K562 (cell line): ENCODE data around the gene SGMS1. TPM values are rescaled to one million over a fixed set of nuclear protein-coding genes. Genes with fewer than 3 reads are reported as not detected.

ENCODE experiments used
- CTCF ChIP-seq, 3 experiments: IDR thresholded peaks in 2 of 3; conservative IDR thresholded peaks in 1 of 3; 2 replicates each; pipeline ENCODE4 v1.5.1; 2011 to 2012; ENCODE audit warnings: low read length in 3 of 3, mild to moderate bottlenecking in 3 of 3, control low read depth in 2 of 3, improper control_type of control experiment in 1 of 3, inconsistent platforms in 1 of 3, low read depth in 1 of 3, mixed read lengths in 1 of 3, moderate library complexity in 1 of 3; ENCODE audit not compliant: insufficient read depth in 2 of 3
- ETV6 ChIP-seq, 3 experiments: fragments of 150-350 bp in 1 of 3; sonication (generic) in 1 of 3; formaldehyde crosslinking in 1 of 3; IDR thresholded peaks; 2 replicates each; pipeline versions ENCODE4 v1.6.1 to v1.8.0; 2014 to 2022; ENCODE audit warnings: borderline replicate concordance in 2 of 3, low read depth in 2 of 3, antibody characterized with exemption in 1 of 3, low read length in 1 of 3, mild to moderate bottlenecking in 1 of 3, missing genetic modification reagents in 1 of 3
- HCFC1 ChIP-seq: IDR thresholded peaks from 2 replicates; pipeline ENCODE4 v1.6.1; 2012; ENCODE audit warnings: low read depth, low read length, improper control_type of control experiment
- ID3 ChIP-seq, 2 experiments: fragments of 250-450 bp in 1 of 2; fragments of 450-650 bp in 1 of 2; sonication (Bioruptor Pico) in 1 of 2; IDR thresholded peaks; 2 replicates each; pipeline versions ENCODE4 v1.6.1 to v1.8.0; 2016 to 2021; ENCODE audit warnings: mild to moderate bottlenecking in 2 of 2, moderate library complexity in 2 of 2, missing compliant biosample characterization in 1 of 2, missing genetic modification characterization in 1 of 2
- MAFK ChIP-seq: IDR thresholded peaks from 2 replicates; pipeline ENCODE4 v1.6.1; 2011; ENCODE audit warnings: low read length, improper control_type of control experiment
- MXD1 ChIP-seq: fragments of 250-450 bp; sonication (Bioruptor Pico); IDR thresholded peaks from 2 replicates; pipeline ENCODE4 v1.8.0; 2021; ENCODE audit warnings: borderline replicate concordance, mild to moderate bottlenecking, moderate library complexity; ENCODE audit not compliant: poor library complexity, severe bottlenecking
- TCFL5 ChIP-seq: fragments of 250-450 bp; sonication (Bioruptor Pico); conservative IDR thresholded peaks from 2 replicates; pipeline ENCODE4 v1.6.1; 2021; ENCODE audit warnings: mild to moderate bottlenecking, moderate library complexity, matching md5 sums
- ZBTB17 ChIP-seq: fragments of 450-650 bp; formaldehyde crosslinking; IDR thresholded peaks from 2 replicates; pipeline ENCODE4 v1.4.0; 2020; ENCODE audit warnings: mild to moderate bottlenecking
- ZC3H11A ChIP-seq: IDR thresholded peaks from 2 replicates; pipeline ENCODE4 v1.6.1; 2012; ENCODE audit warnings: low read depth, low read length, improper control_type of control experiment
- ZKSCAN3 ChIP-seq: fragments of 250-450 bp; sonication (Bioruptor Pico); IDR thresholded peaks from 2 replicates; pipeline ENCODE4 v1.4.0; 2020
- ZNF277 ChIP-seq: fragments of 250-450 bp; sonication (Bioruptor Pico); IDR thresholded peaks from 2 replicates; pipeline ENCODE4 v1.8.0; 2022; ENCODE audit warnings: inconsistent platforms, mild to moderate bottlenecking, moderate library complexity, borderline replicate concordance
- ZNF407 ChIP-seq: fragments of 450-650 bp; IDR thresholded peaks from 2 replicates; pipeline ENCODE4 v1.6.1; 2016; ENCODE audit warnings: low read depth
- ZNF41 ChIP-seq: fragments of 250-450 bp; sonication (Bioruptor Pico); conservative IDR thresholded peaks from 2 replicates; pipeline ENCODE4 v1.4.0; 2020; ENCODE audit warnings: mild to moderate bottlenecking
- ZNF695 ChIP-seq: fragments of 450-650 bp; formaldehyde crosslinking; IDR thresholded peaks from 2 replicates; pipeline ENCODE4 v1.4.0; 2020; ENCODE audit warnings: mild to moderate bottlenecking, moderate library complexity
- polyA plus RNA-seq, 8 experiments: library from polyadenylated mRNA; depleted of rRNA in 4 of 8; stranded (reverse) in 5 of 8; unstranded in 3 of 8; fragments of >200 nt; fragmentation: Nextera tagmentation in 2 of 8; fragmentation: Illumina TruSeq in 1 of 8; extraction: Ambion mirVana in 2 of 8; extraction: Trizol in 1 of 8; gene quantifications; 2 replicates each; pipeline versions ENCODE4 v1.2.1 to v1.2.3, GENCODE V29; 2011 to 2014; ENCODE audit warnings: inconsistent platforms in 1 of 8, missing spikeins in 1 of 8
- total RNA-seq, 7 experiments: library from RNA; depleted of rRNA in 6 of 7; stranded (reverse); fragments of >200 nt in 6 of 7; fragmentation: Illumina TruSeq in 2 of 7; extraction: Trizol in 2 of 7; gene quantifications; 2 replicates each; pipeline versions ENCODE4 v1.2.1 to v1.2.3, GENCODE V29; 2011 to 2021; ENCODE audit warnings: low replicate concordance in 1 of 7

The SGMS1 gene
- total and polyA plus RNA-seq, 9 of the 15 experiments (the other 6 are each of a cell fraction or from before 2014, with no cell fraction given), result 22.6 to 232 (median 82.2) TPM

- TF ChIP-seq MAFK (no peak; the same call in 1 of the 2 replicates), ZKSCAN3 (CRISPR knock-in tag) (no peak), ZNF695 (no peak), ZNF41 (CRISPR knock-in tag) (no peak), ID3 (CRISPR knock-in tag; IDR thresholded peaks at IDR 0.05) (no peak), ID3 (tag; IDR thresholded peaks at IDR 0.05) (no peak), HCFC1 (no peak), ETV6 (IDR thresholded peaks at IDR 0.05; ENCODE audit: borderline replicate concordance in 1 of 2, low read depth in 2 of 2, low read length in 1 of 2) (no peak), ETV6 (CRISPR knock-in tag; IDR thresholded peaks at IDR 0.05; ENCODE audit: borderline replicate concordance) (no peak), ZBTB17 (CRISPR knock-in tag) (no peak), TCFL5 (CRISPR knock-in tag) (no peak), ZC3H11A (no peak), MXD1 (CRISPR knock-in tag) (no peak), ZNF407 (no peak), ZNF277 (CRISPR knock-in tag) (no peak), CTCF (IDR thresholded peaks at IDR 0.05 in 2 of 3, conservative IDR thresholded peaks at IDR 0.05 in 1 of 3; ENCODE audit: insufficient read depth in 2 of 3, low read depth in 1 of 3, low read length in 3 of 3) (peak; percentile 77 to 87 (median 86))
Measured at GRCh38 chr10:50561816-50562215, 61.9 kb downstream of the SGMS1 start (continued).
